HK-2 (cell line): ENCODE data around the gene MAEA.
"Not testable (repeated sequence)": the region's sequence is repeated elsewhere in the genome, so short reads cannot be mapped to it uniquely, and the experiment has no call there.

ENCODE experiments used
- DNase-seq: peaks from one replicate; pipeline ENCODE4 v3.0.0-alpha.2; 2018; ENCODE audit not compliant: unreplicated experiment

The MAEA gene

DNA sequence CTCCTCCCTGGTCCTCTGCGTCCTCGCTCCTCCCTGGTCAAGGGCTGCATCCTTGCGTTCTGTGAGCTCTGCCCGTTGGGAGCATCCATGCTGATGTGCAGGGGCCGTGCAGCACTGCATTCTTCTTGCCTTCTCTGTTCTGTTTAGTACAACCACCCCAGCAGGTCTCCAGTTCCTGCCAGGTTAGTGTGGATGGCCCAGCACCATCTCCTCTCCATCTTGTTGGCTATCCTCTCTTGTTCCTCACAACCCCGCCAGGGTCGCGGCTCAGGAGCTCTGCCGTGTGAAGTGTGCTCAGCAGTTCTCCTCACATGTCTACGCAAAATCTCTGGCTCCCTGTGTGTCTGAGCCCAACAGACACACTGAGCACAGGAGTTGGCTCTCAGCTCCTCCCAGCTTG, 10.4 kb upstream of the MAEA start:
- DNase-seq: no peak

DNA sequence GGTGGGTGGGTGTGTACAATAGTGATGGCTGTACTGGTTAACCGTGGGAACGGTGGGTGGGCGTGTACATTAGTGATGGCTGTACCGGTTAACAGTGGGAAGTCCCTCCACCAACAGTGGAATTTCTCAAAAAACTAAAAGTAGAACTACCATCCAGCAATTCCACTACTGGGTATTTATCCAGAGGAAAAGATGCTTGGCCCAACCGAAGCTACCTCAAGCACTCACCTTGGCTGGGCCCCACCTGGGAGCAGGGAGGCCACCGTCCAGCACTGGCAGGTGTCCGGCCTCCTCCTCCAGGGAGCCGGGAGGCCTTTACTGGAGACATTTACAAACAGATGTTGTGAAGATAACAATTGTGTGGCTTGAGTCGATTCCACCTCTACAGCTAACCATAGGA, 6.0 kb upstream of the MAEA start:
- DNase-seq: no peak

DNA sequence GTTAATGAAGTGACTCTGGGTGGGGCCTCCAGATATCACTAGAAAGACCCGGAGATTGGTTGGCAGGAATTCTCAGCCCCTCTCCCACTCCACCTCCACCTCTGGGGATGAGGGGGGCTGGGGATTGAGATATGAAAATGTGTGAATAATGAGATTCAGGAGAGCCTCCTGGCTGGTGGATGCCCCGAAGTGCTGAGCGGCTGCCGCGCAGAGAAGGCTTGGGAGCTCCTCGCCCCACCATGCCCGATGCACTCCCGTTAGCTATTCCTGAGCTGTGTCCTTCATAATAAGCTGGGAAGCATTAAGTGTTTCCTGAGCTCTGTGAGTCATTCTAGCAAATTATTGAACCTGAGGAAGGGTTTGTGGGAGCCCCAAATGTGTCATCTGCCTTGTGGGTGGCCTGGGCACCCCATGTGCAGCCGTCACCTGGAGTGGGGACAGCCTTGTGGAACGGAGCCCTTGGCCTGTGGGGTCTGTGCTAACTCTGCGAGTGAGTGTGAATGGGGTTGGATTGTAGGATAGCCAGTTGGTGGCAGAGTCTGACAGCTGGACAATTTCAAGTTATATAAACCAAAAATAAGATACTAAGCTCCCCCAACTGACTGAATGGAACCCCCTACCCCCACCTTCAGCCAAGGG, 4.4 kb upstream of the MAEA start:
- DNase-seq: no peak

DNA sequence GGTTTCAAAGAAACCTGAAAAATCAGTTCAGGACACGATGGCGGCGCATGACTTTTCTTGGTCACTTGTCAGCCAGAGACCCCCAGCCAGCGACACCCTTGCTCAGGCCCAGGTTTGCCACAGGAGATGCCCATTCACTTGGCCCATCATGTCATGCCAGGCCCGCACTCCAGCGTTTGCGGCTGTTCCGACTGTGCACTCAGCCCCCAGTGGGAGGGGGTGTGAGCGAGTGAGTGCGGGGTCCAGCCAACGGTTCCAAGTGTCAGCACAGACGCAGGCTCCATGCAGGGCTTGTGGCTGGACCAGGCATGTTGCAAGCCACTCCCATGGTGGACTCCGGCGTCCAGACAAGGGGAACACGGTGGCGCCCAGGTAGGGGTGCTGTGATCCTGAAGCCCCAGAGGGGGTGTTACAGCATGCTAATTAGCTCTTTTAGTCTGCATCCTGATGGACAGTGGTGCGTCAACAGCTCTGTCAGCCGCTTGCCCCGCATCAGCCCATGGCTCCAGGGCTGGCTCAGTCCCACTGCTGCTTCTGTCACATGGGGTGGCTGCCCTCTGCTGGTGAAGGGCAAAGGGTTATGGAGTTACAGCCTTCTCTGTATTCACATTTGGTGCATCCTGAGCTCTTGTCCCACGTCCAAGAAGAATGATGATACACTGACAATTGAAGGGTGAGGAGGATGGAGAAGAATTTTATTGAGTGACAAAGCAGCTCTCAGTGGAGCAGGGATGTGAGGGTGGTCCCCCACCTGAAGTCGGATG, 3.7 kb upstream of the MAEA start:
- DNase-seq: no peak

DNA sequence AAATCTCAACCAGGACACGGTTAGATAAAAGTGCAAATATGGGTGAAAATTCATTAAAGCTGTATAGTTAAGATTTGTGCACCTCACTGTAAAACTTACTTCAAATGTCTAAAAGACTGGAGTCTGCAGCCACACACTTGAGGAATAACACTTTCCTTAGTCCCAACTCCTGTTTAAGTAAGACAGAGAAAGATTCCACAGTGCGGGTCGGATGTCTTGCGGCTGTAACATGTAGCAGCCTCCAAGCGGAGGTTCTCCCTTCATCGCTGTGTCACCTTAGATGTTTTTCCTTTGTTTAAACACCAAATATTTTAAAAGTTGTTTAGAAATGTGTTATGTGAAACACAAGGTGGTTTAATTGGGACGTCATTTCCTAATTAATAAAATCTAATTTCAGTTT, 905 bp upstream of the MAEA start:
- no peak for DNase-seq

DNA sequence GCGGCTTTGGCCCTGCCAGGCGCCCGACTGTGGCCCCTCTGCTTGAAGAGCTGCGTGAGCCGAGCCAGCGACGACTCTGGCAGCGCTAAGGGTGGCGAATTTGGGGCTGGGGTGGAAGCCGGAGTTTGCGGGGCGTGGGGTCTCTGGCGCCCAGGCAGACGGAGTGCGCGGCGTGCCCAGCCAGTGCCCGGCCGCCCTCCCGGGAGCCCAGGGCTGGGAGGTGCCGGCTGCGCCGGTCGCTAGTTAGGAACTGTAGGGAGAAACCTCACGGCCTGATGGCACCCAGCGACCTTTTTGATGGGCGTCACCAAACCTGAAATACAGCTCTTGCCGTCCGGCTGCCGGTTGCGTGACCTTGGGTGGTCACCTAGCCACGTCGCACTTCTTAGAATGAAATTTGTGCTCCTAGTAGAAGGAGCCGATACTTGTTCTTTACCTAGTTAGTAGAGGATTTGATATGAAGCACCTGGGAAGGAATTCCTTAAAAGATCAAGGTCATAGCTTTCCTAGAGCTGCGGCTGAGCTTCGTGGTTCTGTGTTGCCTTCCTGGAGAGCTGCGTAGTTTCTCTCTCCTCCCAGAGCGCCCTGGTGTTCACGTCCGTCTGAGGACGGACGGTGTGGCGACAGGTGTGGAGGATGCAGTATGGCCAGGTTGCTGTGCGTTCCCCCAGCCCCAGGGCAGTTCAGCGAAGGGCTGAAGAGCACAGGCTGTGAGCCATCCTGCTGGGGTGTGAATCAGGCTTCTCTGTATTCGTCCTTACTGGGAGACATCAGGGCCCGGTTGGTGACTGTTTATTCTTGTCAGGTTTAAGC, 680 bp downstream of the MAEA start:
- DNase-seq: no peak

DNA sequence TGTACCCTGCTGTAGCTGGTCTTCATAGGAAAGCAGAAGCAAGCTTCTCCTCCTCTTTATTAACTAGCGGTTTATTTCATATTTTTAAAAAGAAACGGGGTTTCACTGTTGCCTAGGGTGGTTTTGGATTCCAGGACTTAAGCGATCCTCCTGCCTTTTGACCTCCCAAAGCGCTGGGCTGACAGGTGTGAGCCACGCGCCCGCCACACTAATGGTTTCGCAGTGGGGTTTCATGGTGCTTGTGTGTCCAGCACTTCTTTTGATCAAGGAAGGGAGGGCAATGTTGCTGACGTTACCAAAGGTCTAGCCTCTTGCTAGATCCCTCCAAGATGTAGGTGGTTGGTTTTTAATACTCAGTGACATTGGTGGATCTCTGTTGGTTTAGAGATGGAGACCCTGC, 1.4 kb downstream of the MAEA start:
- no peak for DNase-seq

DNA sequence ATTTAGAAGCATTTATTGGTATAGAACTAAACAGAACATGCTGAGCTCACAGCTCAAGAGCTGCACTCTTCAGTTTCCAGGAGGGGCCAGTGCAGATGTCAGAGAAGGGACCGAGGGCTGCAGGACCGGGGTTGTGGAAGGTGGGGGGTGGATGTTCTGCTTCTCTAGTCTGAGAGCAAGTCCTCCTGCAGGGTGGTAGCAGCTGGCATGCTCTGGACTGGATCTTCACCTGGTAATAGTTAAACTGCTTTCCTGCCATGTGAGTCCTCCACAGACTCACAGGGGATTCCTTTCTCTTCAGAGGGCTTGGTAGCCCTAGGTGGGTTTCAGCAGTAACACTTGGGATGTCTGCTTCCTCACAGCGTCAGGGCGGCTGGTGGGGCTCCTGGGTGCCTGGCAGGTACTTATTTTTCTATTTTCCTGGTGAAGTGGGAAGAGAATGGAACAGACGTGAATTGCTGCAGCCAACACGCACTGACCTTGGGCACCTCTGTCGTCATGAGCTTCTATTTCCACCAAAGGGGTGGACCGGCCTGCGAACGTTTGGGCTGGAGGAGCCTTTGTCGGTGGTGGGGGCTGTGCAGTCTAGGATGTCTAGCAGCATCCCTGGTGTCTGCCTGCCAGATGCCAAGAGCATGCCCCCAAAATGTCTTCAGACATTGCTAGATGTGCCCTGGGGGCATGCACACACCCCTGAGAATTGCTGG, 2.5 kb downstream of the MAEA start:
- DNase-seq: no peak

DNA sequence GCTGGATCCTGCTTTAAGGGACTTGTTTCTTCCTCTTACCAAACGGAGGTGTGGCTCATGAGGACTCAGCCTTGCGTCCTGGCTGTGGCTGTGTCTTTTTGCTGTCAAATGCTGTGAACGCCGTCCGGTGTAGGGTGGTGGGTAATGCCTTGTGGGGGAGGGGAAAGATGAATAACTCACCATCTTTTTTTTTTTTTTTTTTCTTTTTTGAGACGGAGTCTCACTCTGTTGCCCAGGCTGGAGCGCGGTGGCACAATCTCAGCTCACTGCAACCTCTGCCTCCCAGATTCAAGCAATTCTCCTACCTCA, 3.0 kb downstream of the MAEA start:
- DNase-seq: not testable (repeated sequence)

DNA sequence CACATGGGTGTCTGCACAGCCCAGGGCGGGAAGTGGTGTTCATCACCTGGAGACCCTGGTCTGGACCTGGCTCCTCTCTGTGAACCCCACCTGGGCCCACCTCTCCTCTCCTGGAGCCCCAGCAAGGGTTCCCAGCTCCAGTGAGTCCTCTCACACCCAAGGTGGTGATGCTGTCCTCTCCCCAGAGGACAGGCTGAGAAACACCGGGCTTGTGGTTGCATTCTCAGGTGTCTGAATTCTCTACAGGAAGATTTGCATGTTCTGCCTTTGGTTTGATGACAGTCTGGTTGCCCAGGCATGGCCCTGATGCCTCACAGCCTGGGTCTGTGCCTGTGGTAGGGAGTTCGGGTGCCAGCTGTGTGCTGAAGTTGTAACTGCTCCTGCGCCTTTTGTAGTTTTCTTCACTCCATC, 3.8 kb downstream of the MAEA start:
- DNase-seq: no peak

DNA sequence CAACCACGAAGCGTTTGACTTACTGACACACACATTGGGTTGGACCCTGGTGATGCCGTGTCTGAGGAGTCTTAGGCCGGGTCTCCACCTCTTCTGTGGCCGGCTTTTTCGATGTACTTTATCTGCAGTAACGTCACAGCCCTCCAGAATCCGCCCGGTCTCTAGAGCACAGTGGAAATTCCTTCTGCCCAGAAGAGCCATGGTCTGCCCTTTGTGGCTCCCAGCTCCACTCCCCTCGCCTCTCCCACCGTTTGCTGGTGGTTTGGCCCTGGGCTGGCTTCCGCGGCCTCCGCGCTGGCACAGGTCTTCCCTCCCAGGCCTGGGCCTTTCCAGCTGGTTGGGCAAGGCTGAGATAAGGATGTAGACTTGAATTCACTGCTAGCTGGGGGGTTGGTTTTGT, 4.3 kb downstream of the MAEA start:
- DNase-seq: no peak

DNA sequence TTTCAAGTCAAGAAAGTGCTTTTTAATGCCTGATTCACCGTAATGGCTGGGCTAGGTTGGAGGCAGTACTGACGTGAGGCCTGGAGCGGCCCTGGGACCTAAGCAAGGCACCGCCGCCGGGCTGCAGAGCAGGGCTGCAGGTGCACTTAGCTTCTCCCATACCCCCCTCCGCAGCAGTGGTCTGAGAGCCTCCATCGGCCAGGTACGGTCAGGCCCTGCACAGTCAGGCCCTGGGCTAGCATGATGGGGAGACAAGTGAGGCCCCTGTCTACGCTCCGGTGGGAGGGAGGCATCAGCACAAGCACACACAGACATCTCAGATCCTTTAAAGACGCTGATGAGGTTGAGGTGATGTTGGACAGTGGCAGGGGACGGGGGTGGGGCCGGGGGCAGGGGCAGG, 4.7 kb downstream of the MAEA start:
- DNase-seq: no peak

DNA sequence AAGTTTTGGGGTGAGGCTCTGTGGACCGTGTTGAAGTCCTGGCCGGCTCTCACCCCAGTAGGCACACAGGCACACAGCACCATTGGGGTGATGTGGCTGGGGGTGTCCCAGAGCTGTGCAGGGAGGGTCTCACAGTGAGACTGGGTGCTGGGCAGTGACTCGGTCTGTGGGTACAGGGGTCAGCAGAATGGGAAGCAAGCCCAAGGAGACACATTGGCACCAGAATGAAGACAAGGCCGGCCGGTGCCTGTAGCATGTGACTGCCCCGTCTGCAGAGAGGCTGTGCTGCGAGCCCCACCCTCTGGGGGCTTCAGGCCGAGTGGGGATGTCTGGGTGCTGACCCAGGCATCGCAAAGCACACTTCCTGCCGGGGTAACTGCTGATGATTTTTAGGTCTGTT, 5.2 kb downstream of the MAEA start:
- no peak for DNase-seq

DNA sequence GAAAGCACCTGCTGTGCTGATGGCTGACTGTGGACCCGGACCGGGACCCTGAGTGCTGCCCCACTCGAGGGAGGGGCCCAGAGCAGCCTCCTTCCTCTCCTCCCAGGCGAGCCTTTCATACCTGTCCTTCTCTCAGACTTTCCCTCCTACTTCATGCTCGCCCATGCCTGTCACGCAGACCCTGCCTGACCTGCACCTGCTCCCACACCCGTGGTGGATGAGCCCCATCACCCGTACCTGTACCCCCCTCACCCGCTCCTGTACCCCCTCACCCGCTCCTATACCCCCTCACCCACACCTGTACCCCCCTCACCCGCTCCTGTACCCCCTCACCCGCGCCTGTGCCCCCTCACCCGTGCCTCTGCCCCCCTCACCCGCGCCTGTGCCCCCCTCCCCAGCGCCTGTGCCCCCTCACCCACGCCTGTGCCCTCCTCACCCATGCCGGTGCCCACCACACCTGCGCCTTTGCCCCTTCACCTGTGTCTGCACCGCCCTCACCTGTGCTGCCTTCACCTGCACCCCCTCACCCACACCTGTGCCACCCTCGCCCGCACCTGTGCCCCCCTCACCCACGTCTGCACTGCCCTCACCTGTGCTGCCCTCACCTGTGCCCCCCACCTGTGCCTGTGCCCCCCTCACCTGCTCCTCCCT, 5.8 kb downstream of the MAEA start:
- no peak for DNase-seq

DNA sequence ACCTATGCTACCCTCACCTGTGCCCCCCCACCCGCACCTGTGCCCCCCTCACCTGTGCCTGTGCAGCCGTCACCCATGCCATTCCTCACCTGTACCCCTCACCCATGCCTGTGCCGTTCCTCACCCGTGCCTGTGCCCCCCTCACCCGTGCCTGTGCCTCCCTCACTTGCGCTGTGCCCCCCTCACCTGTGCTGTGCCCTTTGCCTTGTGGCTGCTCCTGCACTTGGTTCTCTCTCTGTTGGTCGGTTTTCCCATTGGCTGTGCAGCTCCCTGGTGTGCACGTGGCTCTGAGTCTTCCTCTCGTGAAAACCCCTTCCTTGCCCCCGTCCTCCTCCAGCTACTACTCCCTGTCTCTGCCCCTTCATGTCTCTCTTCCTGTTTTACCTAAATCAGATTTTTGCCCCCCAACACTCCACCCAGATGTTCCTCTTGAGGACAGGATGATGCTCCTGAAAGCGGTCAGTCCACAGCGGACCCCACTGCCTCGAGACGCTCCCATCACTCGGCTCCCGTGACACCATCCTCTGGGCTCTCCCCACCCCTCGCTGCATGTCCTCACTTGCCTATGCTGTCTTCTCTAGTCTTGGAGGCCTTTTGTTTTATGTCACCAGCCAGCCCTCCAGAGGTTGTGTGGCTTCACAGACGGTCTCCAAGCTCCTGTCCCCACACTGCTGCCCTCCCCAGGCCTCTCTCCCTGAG, 6.8 kb downstream of the MAEA start:
- DNase-seq: no peak

DNA sequence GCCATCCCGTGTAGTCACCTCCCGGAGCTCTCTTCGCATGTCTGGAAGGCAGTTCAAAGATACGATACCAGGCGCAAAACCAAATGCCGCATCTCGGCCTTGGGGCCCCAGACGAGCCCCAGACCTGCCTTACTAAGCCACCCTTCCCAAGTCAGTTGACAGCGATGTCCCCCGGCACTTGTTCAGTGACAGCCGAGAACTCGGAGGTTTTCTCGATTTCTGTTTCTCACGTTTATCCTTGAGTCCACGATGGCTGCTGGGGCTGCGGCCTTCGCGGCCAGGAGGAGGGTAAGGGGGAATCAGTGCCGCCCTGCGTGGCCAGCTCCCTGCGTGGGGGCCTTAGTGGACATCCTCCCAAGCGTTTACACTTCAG, 7.3 kb downstream of the MAEA start:
- DNase-seq: no peak

DNA sequence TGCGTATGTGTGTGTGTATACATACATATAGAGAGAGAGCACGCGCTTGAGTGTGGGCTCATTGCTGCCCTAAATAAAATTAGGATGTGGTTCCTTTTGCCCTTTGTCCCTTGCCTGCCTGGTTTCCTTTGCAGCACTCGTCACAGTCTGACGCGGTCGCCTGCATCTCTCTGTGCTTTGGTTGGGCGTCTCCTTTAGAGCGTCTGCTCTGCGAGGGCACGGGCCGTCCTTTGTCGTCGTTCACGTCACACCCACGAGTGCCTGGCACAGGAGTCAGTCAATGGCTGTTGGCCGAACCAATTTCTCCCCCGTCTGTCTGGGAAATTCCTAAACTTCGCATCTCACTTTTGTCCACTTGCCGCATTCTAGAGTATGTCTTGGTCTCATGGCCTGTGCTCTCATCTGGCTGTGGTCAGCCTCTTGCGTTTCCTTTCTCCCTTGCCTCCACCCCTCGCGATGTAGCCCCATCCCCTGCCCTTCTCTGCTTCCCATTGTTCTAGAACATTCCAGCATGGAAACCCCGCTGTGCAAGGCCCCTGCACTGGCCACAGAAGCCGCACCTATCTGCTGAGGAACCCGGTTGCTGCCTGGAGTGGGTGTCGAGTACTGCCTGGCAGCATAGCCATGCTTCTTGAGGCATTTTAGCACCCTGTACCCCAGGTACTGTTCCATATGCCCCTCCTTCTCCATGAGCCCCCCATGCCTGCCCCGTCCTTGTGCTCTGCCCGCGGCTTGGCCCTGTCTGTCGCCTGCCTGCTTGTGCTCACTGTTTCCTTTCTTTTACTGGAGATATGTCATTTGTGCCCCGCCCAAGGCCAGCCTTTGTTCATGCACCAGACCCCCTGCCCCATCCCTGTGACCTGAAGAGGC, 8.0 kb downstream of the MAEA start:
- DNase-seq: no peak

DNA sequence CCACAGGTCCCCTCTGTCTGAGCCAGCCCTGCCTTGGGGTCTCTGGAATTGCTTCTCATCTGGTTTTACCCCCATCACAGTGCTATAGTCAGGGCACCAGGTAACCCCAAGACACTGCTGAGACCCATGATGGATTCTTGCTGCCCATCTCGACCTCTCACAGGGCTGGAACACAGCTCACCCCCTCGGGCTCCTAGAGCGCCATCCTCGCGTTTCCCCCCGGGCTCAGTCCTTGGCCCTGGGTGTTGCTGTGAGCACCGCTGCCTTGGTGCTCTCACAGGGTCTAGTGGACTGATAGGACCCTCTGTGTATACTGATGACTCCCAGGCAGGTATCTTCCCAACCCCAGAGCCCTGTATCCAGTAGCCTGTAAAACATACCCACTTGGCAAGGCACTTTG, 8.8 kb downstream of the MAEA start:
- no peak for DNase-seq

DNA sequence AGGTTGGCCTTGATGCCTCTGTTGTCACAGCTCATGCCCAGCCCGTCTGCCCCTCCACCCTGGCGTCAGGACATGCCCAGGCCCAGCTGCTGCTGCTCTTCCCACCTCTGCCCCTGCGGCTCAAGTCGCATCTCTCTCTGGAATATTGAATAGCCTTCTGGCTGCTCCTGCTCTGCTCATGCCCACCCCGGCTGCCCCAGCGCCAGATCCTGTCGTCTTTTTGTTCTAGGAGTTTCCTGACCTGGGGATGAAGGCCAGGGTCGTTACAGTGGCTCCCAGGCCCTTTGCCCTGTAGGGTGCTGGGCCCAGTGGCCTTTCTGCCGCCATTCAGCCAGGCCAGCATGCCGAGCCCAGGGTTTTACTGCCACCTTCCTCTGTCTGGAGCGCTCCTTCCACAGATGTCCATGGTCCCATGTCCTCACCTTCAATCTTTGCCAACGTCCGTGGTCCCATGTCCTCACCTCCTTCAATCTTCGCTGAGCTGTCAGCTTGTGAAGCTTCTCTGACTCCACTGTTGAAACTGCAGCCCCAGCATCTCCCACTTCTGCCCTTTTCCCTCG, 9.7 kb downstream of the MAEA start:
- no peak for DNase-seq
